H9 (cell line): Measurements from ENCODE around the gene NBDY. TPM values are rescaled to one million over a fixed set of nuclear protein-coding genes. Genes with fewer than 3 reads are reported as not detected.

Experiments used
- DNase-seq: peaks from one replicate; pipeline ENCODE4 v3.0.0-alpha.2; 2017
- H2AFZ ChIP-seq: one replicate; pipeline ENCODE4 v1.6.1; 2013; ENCODE audit warnings: mild to moderate bottlenecking, low read length, control low read depth, moderate library complexity
- H2AK5ac ChIP-seq: 2 replicates; pipeline ENCODE4 v1.6.1; 2013; ENCODE audit warnings: low read length, control low read depth, mixed read lengths; ENCODE audit not compliant: insufficient read length
- H2BK120ac ChIP-seq: one replicate; pipeline ENCODE4 v1.6.1; 2013; ENCODE audit warnings: low read depth, mild to moderate bottlenecking, low read length, control low read depth, inconsistent platforms; ENCODE audit not compliant: poor library complexity, severe bottlenecking
- H2BK12ac ChIP-seq: 2 replicates; pipeline ENCODE4 v1.6.1; 2013; ENCODE audit warnings: low read length, control low read depth, mixed read lengths, low read depth; ENCODE audit not compliant: insufficient read length
- H2BK15ac ChIP-seq: 2 replicates; pipeline ENCODE4 v1.6.1; 2013; ENCODE audit warnings: low read depth, low read length, control low read depth
- H2BK20ac ChIP-seq: one replicate; pipeline ENCODE4 v1.6.1; 2013; ENCODE audit warnings: low read depth, mild to moderate bottlenecking, low read length, control low read depth, inconsistent platforms; ENCODE audit not compliant: poor library complexity, severe bottlenecking
- H2BK5ac ChIP-seq: 2 replicates; pipeline ENCODE4 v1.6.1; 2013; ENCODE audit warnings: low read length, control low read depth, mixed read lengths; ENCODE audit not compliant: insufficient read length
- H3K14ac ChIP-seq: 2 replicates; pipeline ENCODE4 v1.6.1; 2013; ENCODE audit warnings: low read length, control low read depth; ENCODE audit not compliant: insufficient read depth
- H3K18ac ChIP-seq: 2 replicates; pipeline ENCODE4 v1.6.1; 2013; ENCODE audit warnings: low read depth, mild to moderate bottlenecking, mixed read lengths, low read length, control low read depth; ENCODE audit not compliant: insufficient read length
- H3K23ac ChIP-seq: 2 replicates; pipeline ENCODE4 v1.6.1; 2013; ENCODE audit warnings: low read length, control low read depth, mixed read lengths, low read depth; ENCODE audit not compliant: insufficient read length
- H3K23me2 ChIP-seq: 2 replicates; pipeline ENCODE4 v1.6.1; 2013; ENCODE audit warnings: low read depth, mild to moderate bottlenecking, mixed read lengths, low read length, control low read depth; ENCODE audit not compliant: insufficient read length, poor library complexity, severe bottlenecking
- H3K27ac ChIP-seq: 2 replicates; pipeline ENCODE4 v1.5.1; 2013; ENCODE audit warnings: low read length, control low read depth, mixed read lengths, low read depth; ENCODE audit not compliant: insufficient read length
- H3K27me3 ChIP-seq: 2 replicates; pipeline ENCODE4 v1.6.1; 2013; ENCODE audit warnings: low read length, control low read depth, inconsistent platforms; ENCODE audit not compliant: insufficient read depth
- H3K4ac ChIP-seq: 2 replicates; pipeline ENCODE4 v1.6.1; 2013; ENCODE audit warnings: low read depth, mild to moderate bottlenecking, control low read depth, inconsistent platforms, low read length, moderate library complexity
- H3K4me1 ChIP-seq: 2 replicates; pipeline ENCODE4 v1.6.1; 2013; ENCODE audit warnings: low read length, control low read depth, inconsistent platforms; ENCODE audit not compliant: insufficient read depth
- H3K4me2 ChIP-seq: 2 replicates; pipeline ENCODE4 v1.6.1; 2013; ENCODE audit warnings: low read length, control low read depth, mixed read lengths; ENCODE audit not compliant: insufficient read length, insufficient read depth
- H3K56ac ChIP-seq: 2 replicates; pipeline ENCODE4 v1.6.1; 2013; ENCODE audit warnings: low read depth, mild to moderate bottlenecking, mixed read lengths, low read length, control low read depth; ENCODE audit not compliant: insufficient read length
- H3K79me1 ChIP-seq: 2 replicates; pipeline ENCODE4 v1.6.1; 2013; ENCODE audit warnings: low read depth, mild to moderate bottlenecking, moderate library complexity, low read length, control low read depth, inconsistent platforms; ENCODE audit not compliant: insufficient read depth, poor library complexity, severe bottlenecking
- H3K79me2 ChIP-seq: 2 replicates; pipeline ENCODE4 v1.6.1; 2013; ENCODE audit warnings: low read length, control low read depth, inconsistent platforms; ENCODE audit not compliant: insufficient read depth
- H3K9ac ChIP-seq: 2 replicates; pipeline ENCODE4 v1.6.1; 2013; ENCODE audit warnings: low read length, control low read depth, mixed read lengths; ENCODE audit not compliant: insufficient read length; ENCODE audit errors: extremely low read depth
- H3K9me3 ChIP-seq: one replicate; pipeline ENCODE4 v1.6.1; 2013; ENCODE audit warnings: low read depth, low read length, inconsistent platforms; ENCODE audit not compliant: control insufficient read depth
- H3T11ph ChIP-seq: one replicate; pipeline ENCODE4 v1.6.1; 2013; ENCODE audit warnings: mild to moderate bottlenecking, low read length, control low read depth, inconsistent platforms
- H4K20me1 ChIP-seq: one replicate; pipeline ENCODE4 v1.6.1; 2013; ENCODE audit not compliant: control insufficient read depth, insufficient read length, insufficient read depth
- H4K5ac ChIP-seq: 2 replicates; pipeline ENCODE4 v1.6.1; 2013; ENCODE audit warnings: low read depth, mild to moderate bottlenecking, mixed read lengths, low read length, control low read depth; ENCODE audit not compliant: insufficient read length
- H4K8ac ChIP-seq: replicated peaks from 2 replicates; pipeline ENCODE4 v1.6.1; 2013; ENCODE audit warnings: low read length, control low read depth, mixed read lengths, low read depth; ENCODE audit not compliant: insufficient read length
- H4K91ac ChIP-seq: 2 replicates; pipeline ENCODE4 v1.6.1; 2013; ENCODE audit warnings: low read depth, mild to moderate bottlenecking, moderate library complexity, mixed read lengths, low read length, control low read depth; ENCODE audit not compliant: insufficient read length
- H3K27ac Mint-ChIP-seq, 3 experiments: 2 replicates in 2 of 3; 3 replicates in 1 of 3; pipeline ENCODE4 v1.8.0; 2020 to 2021; ENCODE audit warnings: mixed read lengths in 3 of 3, mild to moderate bottlenecking in 1 of 3, moderate library complexity in 1 of 3
- H3K27me3 Mint-ChIP-seq: 2 replicates; pipeline ENCODE4 v1.8.0; 2021; ENCODE audit warnings: low read depth, mild to moderate bottlenecking, moderate library complexity, mixed read lengths
- H3K36me3 Mint-ChIP-seq, 3 experiments: 2 replicates in 2 of 3; 3 replicates in 1 of 3; pipeline ENCODE4 v1.8.0; 2020 to 2021; ENCODE audit warnings: low read depth in 3 of 3, mixed read lengths in 3 of 3; ENCODE audit not compliant: insufficient read depth in 1 of 3
- H3K4me1 Mint-ChIP-seq, 2 experiments: 2 replicates each; pipeline ENCODE4 v1.8.0; 2020; ENCODE audit warnings: mixed read lengths in 2 of 2
- H3K4me3 Mint-ChIP-seq, 2 experiments: 2 replicates in 1 of 2; 3 replicates in 1 of 2; pipeline ENCODE4 v1.8.0; 2020 to 2021; ENCODE audit warnings: mild to moderate bottlenecking in 2 of 2, mixed read lengths in 2 of 2, moderate library complexity in 1 of 2
- H3K9me3 Mint-ChIP-seq, 2 experiments: 2 replicates in 1 of 2; 3 replicates in 1 of 2; pipeline ENCODE4 v1.8.0; 2020; ENCODE audit warnings: mild to moderate bottlenecking in 2 of 2, mixed read lengths in 2 of 2, moderate library complexity in 1 of 2
- WGBS: extraction: QIAGEN DNeasy Blood & Tissue Kit; methylation state at CpG from one replicate; pipeline ENCODE4 v1.1.7; 2013; ENCODE audit warnings: missing lambda C conversion rate, low lambda C conversion rate, mixed read lengths; ENCODE audit not compliant: insufficient read length; ENCODE audit errors: extremely low coverage; 5-methylcytosine and 5-hydroxymethylcytosine counted together
- total RNA-seq: library from RNA; stranded (reverse); gene quantifications from 2 replicates; pipeline ENCODE4 v1.2.1, GENCODE V29; 2021
- TF ChIP-seq, protein P1 (sequence below): fragments of 200-600 bp; sonication (generic); conservative IDR thresholded peaks from 3 replicates; pipeline ENCODE4 v1.8.0; 2021; ENCODE audit warnings: antibody characterized with exemption, mild to moderate bottlenecking

Gene NBDY
- total RNA-seq, 1 experiment from 2014 or later, result 62.5 TPM

DNA sequence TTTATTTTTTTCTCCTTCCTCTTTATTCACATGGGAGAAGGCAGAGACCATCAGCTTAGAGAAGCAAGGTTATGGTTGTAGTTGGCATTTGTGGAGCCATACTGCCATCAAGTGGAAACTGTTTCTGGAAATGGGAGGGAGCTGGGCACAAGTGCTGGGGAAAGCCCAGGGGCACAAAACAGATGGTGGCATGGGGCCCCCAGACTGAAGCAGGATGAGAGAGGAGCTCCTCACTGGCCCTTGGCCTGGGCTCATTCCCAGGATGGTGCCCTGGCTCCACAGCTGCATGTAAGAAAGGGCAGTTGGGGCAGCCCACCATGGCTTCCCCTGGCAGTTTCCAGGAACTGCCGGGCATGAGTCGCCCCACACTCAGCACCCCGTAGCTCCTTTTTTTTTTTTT lies 59.2 kb downstream of the NBDY start:
- no peak overlapping the region for H2AK5ac ChIP-seq
- WGBS, result no CpG with 5 or more reads among the region's 3 CpGs
- peaks cover 2 to 5% of the 10 kb centered on the region in 2 experiments; a peak in 3 of 4 replicates for H3K4me1 Mint-ChIP-seq

More for the DNA sequence above, 59.2 kb downstream of the NBDY start:
- Histone ChIP-seq H3K27me3 (no peaks in the 10 kb centered on the region), H3K23me2 (no peaks in the 10 kb centered on the region), H2BK15ac (no peak overlapping the region), H4K20me1 (no peaks in the 10 kb centered on the region), H3K18ac (no peak overlapping the region), H3K4me2 (no peak overlapping the region), H3K79me1 (no peaks in the 10 kb centered on the region), H2BK5ac (no peak overlapping the region), H3K56ac (no peak overlapping the region), H3K4me1 (no peaks in the 10 kb centered on the region), H3T11ph (no peak overlapping the region), H3K79me2 (no peaks in the 10 kb centered on the region), H3K23ac (no peak overlapping the region), H2AFZ (no peak overlapping the region), H3K9ac (no peak overlapping the region), H4K91ac (no peak overlapping the region), H3K14ac (no peak overlapping the region), H4K5ac (no peak overlapping the region), H2BK120ac (no peak overlapping the region), H2BK12ac (no peak overlapping the region), H3K9me3 (no peaks in the 10 kb centered on the region), H4K8ac (no peak overlapping the region), H3K4ac (no peak overlapping the region), H2BK20ac (no peak overlapping the region), H3K27ac (no peak overlapping the region)
- Mint-ChIP-seq H3K27me3 (peaks cover 4% of the 10 kb centered on the region), H3K36me3 (peaks cover 33 to 50% (median 49%) of the 10 kb centered on the region in 3 experiments), H3K9me3 (peaks cover 67 to 79% of the 10 kb centered on the region in 2 experiments), H3K4me3 (no peak overlapping the region), H3K27ac (no peak overlapping the region)
- DNase-seq, result no peak
- TF ChIP-seq, protein P1, sequence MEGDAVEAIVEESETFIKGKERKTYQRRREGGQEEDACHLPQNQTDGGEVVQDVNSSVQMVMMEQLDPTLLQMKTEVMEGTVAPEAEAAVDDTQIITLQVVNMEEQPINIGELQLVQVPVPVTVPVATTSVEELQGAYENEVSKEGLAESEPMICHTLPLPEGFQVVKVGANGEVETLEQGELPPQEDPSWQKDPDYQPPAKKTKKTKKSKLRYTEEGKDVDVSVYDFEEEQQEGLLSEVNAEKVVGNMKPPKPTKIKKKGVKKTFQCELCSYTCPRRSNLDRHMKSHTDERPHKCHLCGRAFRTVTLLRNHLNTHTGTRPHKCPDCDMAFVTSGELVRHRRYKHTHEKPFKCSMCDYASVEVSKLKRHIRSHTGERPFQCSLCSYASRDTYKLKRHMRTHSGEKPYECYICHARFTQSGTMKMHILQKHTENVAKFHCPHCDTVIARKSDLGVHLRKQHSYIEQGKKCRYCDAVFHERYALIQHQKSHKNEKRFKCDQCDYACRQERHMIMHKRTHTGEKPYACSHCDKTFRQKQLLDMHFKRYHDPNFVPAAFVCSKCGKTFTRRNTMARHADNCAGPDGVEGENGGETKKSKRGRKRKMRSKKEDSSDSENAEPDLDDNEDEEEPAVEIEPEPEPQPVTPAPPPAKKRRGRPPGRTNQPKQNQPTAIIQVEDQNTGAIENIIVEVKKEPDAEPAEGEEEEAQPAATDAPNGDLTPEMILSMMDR, result no peak
